Measurements from ENCODE around the gene ATP2A2. TPM values are rescaled to one million over a fixed set of nuclear protein-coding genes. Genes with fewer than 3 reads are reported as not detected.
"Not testable (repeated sequence)": the region's sequence is repeated elsewhere in the genome, so short reads cannot be mapped to it uniquely, and the experiment has no call there.

The ATP2A2 gene
- total and polyA plus RNA-seq, 4 experiments from 2014 or later: 1.8 to 91.0 (median 48.0) TPM

- Mint-ChIP-seq H3K4me3 (no peak overlapping the region), H3K9me3 (no peaks in the 10 kb centered on the region), H3K27ac (peak overlapping the region in 3 of 7 donors; percentile 30 to 52 (median 47)), H3K27me3 (no peaks in the 10 kb centered on the region), H3K4me1 (peaks cover 0 to 5% (median 0%) of the 10 kb centered on the region in 4 donors), H3K36me3 (peaks cover 29 to 54% of the 10 kb centered on the region in 2 donors)
- Histone ChIP-seq H3K9me3 (ENCODE audit: control insufficient read depth in 1 of 2, low read length in 2 of 2) (no peaks in the 10 kb centered on the region), H3K36me3 (ENCODE audit: insufficient read depth, low read length) (peaks cover 46% of the 10 kb centered on the region), H3K4me3 (ENCODE audit: low read length in 2 of 2) (no peak overlapping the region), H3K27me3 (ENCODE audit: insufficient read depth, low read length) (no peaks in the 10 kb centered on the region), H3K4me1 (ENCODE audit: insufficient read depth, low read length) (no peaks in the 10 kb centered on the region), H3K27ac (ENCODE audit: low read depth, low read length) (no peak overlapping the region)
- intact Hi-C loops (cut with micrococcal nuclease): no loop called here
- no peak for DNase-seq
- CTCF ChIA-PET (ENCODE audit: partially characterized antibody): no interaction called here
- POLR2A ChIA-PET (ENCODE audit: partially characterized antibody): no interaction called here
These were observed 92.4 kb downstream of the ATP2A2 start for GRCh38 chr12:110373425-110373824.

DNA sequence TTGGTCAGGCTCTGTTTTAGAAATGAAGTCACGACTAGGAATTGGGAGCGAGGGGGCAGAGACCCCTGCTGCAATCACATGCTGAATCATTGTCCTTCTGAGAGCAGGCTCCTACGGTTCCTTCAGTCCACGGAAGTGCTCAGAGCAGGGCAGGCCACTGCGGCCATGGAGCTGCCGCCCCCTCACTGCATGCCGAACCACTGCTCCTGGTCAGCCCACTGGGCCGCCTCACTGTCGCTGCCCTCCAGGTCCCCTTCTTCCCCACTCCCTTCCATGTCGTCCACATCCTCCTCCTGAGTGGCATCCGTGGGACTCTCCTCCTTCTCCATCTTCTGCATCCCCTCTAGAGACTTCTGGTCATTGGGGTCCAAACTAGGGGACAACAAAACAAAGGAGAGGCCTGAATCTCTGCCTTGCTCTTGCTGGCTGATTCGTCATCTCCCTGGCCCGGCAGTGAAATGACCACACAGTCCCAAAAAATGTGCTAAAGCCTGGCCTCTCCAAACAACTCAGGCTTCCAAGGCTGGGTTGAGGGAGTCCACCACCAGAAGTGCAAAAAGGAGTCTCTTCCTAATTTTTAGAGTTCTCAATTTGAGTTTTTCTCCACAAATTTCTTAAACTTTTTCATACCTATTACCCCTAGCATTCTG, 93.0 kb downstream of the ATP2A2 start:
- no peak overlapping the region for H3K4me3 Mint-ChIP-seq
- H3K4me3 ChIP-seq (ENCODE audit: low read length in 2 of 2): no peak overlapping the region
- H3K27me3 ChIP-seq (ENCODE audit: insufficient read depth, low read length): no peaks in the 10 kb centered on the region
- ChIA-PET POLR2A (ENCODE audit: partially characterized antibody) (no interaction called here), CTCF (ENCODE audit: partially characterized antibody) (no interaction called here)
- peaks cover 48% of the 10 kb centered on the region for H3K36me3 ChIP-seq (ENCODE audit: insufficient read depth, low read length)
- peak overlapping the region in 1 of 7 donors; percentile 29 for H3K27ac Mint-ChIP-seq
- H3K27me3 Mint-ChIP-seq: no peaks in the 10 kb centered on the region
- DNase-seq: no peak
- H3K9me3 ChIP-seq (ENCODE audit: control insufficient read depth in 1 of 2, low read length in 2 of 2): no peaks in the 10 kb centered on the region
- intact Hi-C loops (cut with micrococcal nuclease): no loop called here
- H3K27ac ChIP-seq (ENCODE audit: low read depth, low read length): no peak overlapping the region
- H3K9me3 Mint-ChIP-seq: no peaks in the 10 kb centered on the region
- H3K4me1 Mint-ChIP-seq: peaks cover 0 to 5% (median 0%) of the 10 kb centered on the region in 4 donors
- H3K4me1 ChIP-seq (ENCODE audit: insufficient read depth, low read length): no peaks in the 10 kb centered on the region
- H3K36me3 Mint-ChIP-seq: peaks cover 33 to 58% of the 10 kb centered on the region in 2 donors

DNA sequence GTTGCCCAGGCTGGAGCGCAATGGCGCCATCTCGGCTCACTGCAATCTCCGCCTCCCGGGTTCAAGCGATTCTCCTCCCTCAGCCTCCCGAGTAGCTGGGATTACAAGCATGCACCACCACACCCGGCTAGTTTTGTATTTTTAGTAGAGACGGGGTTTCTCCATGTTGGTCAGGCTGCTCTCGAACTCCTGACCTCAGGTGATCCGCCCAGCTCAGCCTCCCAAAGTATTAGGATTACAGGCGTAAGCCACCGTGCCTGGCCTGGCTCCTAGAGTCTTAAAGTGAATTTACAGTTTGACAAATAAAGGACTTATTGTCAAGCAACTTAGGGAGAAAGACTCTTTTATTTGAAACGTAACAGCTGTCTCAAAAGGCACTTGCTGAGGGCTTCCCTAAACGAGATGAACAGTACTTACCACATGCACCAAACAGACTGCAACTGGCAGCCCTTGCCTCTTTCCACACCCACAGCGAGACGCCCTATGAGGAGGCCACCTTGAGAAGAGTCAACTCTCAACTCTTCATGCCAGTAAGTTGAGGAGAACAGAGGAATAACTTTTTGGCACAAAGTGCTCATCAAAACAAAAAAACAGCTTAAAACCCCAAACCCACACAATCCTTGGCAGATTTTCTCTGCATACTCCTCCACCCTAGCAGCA, 97.2 kb downstream of the ATP2A2 start:
- DNase-seq; H3K4me3 Mint-ChIP-seq; POLR2A ChIA-PET (ENCODE audit: partially characterized antibody); intact Hi-C loops (cut with micrococcal nuclease); H3K27ac ChIP-seq (ENCODE audit: low read depth, low read length); H3K27me3 Mint-ChIP-seq; H3K9me3 ChIP-seq (ENCODE audit: control insufficient read depth in 1 of 2, low read length in 2 of 2); H3K4me1 ChIP-seq (ENCODE audit: insufficient read depth, low read length); H3K27me3 ChIP-seq (ENCODE audit: insufficient read depth, low read length); H3K4me3 ChIP-seq (ENCODE audit: low read length in 2 of 2); H3K9me3 Mint-ChIP-seq; H3K4me1 Mint-ChIP-seq: not testable (repeated sequence)
- peak overlapping the region in 1 of 7 donors; percentile 24 for H3K27ac Mint-ChIP-seq
- peaks cover 67% of the 10 kb centered on the region for H3K36me3 ChIP-seq (ENCODE audit: insufficient read depth, low read length)
- CTCF ChIA-PET (ENCODE audit: partially characterized antibody): interaction anchor here (0.6 kb wide), 1 partner anchor 68 kb away, joined by 3 read pairs; no protein-coding TSS in a partner anchor
- peaks cover 51 to 70% of the 10 kb centered on the region in 2 donors for H3K36me3 Mint-ChIP-seq

DNA sequence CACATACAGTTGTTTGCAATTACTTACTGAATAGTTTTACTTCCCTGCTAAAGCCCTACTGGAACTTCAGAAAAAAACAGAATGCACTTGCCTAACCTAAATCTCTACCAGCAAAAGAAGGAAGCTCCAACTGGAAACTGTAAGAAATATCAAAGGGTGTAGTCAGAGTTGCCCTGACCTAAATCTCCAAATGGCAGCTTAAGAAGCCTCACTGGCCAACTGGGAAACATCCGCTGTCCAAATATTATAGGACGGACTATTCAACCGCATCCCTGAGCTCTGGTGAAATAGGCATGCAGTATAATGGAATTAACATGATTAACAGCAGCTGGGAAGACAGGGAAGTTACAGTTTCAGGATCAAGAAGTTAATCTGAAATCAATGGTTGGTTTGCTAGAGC, 98.2 kb downstream of the ATP2A2 start:
- DNase-seq: no peak
- POLR2A ChIA-PET (ENCODE audit: partially characterized antibody): interaction anchor here (0.7 to 1.5 kb wide), 2 partner anchors 25 to 32 kb away, joined by 3 read pairs; partner anchors contain the start of gene ANAPC7

GRCh38 chr12:110379631-110380030, 98.6 kb downstream of the ATP2A2 start:
- peaks cover 46 to 65% of the 10 kb centered on the region in 2 donors for H3K36me3 Mint-ChIP-seq
- intact Hi-C loops (cut with micrococcal nuclease): no loop called here
- no peaks in the 10 kb centered on the region for H3K27me3 Mint-ChIP-seq
- H3K4me1 Mint-ChIP-seq: peaks cover 2 to 10% (median 4%) of the 10 kb centered on the region in 4 donors
- ChIA-PET POLR2A (ENCODE audit: partially characterized antibody) (interaction anchor here (0.7 to 1.5 kb wide), 2 partner anchors 24 to 32 kb away, joined by 3 read pairs; partner anchors contain the start of gene ANAPC7), CTCF (ENCODE audit: partially characterized antibody) (no interaction called here)
- H3K9me3 Mint-ChIP-seq: no peaks in the 10 kb centered on the region
- H3K9me3 ChIP-seq (ENCODE audit: control insufficient read depth in 1 of 2, low read length in 2 of 2): no peaks in the 10 kb centered on the region
- H3K4me3 ChIP-seq (ENCODE audit: low read length in 2 of 2): no peak overlapping the region
- no peak overlapping the region for H3K4me3 Mint-ChIP-seq
- H3K27me3 ChIP-seq (ENCODE audit: insufficient read depth, low read length): no peaks in the 10 kb centered on the region
- peaks cover 53% of the 10 kb centered on the region for H3K36me3 ChIP-seq (ENCODE audit: insufficient read depth, low read length)
- H3K27ac Mint-ChIP-seq: no peak overlapping the region
- peaks cover 4% of the 10 kb centered on the region for H3K4me1 ChIP-seq (ENCODE audit: insufficient read depth, low read length)
- DNase-seq: no peak
- H3K27ac ChIP-seq (ENCODE audit: low read depth, low read length): no peak overlapping the region

More for the DNA sequence above, 98.2 kb downstream of the ATP2A2 start:
- Histone ChIP-seq H3K36me3 (ENCODE audit: insufficient read depth, low read length) (peaks cover 58% of the 10 kb centered on the region), H3K4me3 (ENCODE audit: low read length in 2 of 2) (no peak overlapping the region), H3K4me1 (ENCODE audit: insufficient read depth, low read length) (no peaks in the 10 kb centered on the region), H3K27ac (ENCODE audit: low read depth, low read length) (no peak overlapping the region), H3K27me3 (ENCODE audit: insufficient read depth, low read length) (no peaks in the 10 kb centered on the region), H3K9me3 (ENCODE audit: control insufficient read depth in 1 of 2, low read length in 2 of 2) (no peaks in the 10 kb centered on the region)
- Mint-ChIP-seq H3K36me3 (peaks cover 48 to 65% of the 10 kb centered on the region in 2 donors), H3K9me3 (no peaks in the 10 kb centered on the region), H3K4me1 (peaks cover 0 to 6% (median 4%) of the 10 kb centered on the region in 4 donors), H3K27ac (no peak overlapping the region), H3K4me3 (no peak overlapping the region), H3K27me3 (no peaks in the 10 kb centered on the region)
- CTCF ChIA-PET (ENCODE audit: partially characterized antibody): no interaction called here
- intact Hi-C loops (cut with micrococcal nuclease): no loop called here

DNA sequence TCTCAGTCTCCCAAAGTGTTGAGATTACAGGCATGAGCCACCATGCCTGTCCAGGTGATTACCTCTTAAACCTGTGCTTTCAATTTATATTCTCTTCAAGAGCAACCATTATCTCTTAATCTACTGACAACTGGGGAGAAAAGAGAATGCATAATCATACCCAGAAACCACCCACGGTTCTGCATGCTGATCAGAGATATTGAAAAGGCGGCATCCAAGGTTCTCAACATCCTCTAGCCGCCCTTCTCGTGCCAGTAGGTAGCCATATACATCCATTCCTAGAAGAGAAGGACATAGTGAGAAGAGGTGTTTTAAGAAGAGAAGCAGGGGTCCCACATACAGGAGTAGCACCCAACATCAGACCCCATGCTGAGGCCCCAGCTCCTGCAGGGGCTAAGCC, 101.6 kb downstream of the ATP2A2 start:
- no peaks in the 10 kb centered on the region for H3K27me3 Mint-ChIP-seq
- peaks cover 43 to 69% of the 10 kb centered on the region in 2 donors for H3K36me3 Mint-ChIP-seq
- H3K9me3 ChIP-seq (ENCODE audit: control insufficient read depth in 1 of 2, low read length in 2 of 2): no peaks in the 10 kb centered on the region
- H3K27ac ChIP-seq (ENCODE audit: low read depth, low read length): no peak overlapping the region
- no peak overlapping the region for H3K4me3 ChIP-seq (ENCODE audit: low read length in 2 of 2)
- H3K4me1 ChIP-seq (ENCODE audit: insufficient read depth, low read length): peaks cover 6% of the 10 kb centered on the region
- intact Hi-C loops (cut with micrococcal nuclease): no loop called here
- CTCF ChIA-PET (ENCODE audit: partially characterized antibody): no interaction called here
- H3K27me3 ChIP-seq (ENCODE audit: insufficient read depth, low read length): no peaks in the 10 kb centered on the region
- peaks cover 4 to 22% (median 10%) of the 10 kb centered on the region in 4 donors for H3K4me1 Mint-ChIP-seq
- peak overlapping the region in 5 of 7 donors; percentile 19 to 70 (median 48) for H3K27ac Mint-ChIP-seq
- H3K4me3 Mint-ChIP-seq: no peak overlapping the region
- DNase-seq: no peak
- no peaks in the 10 kb centered on the region for H3K9me3 Mint-ChIP-seq
- peaks cover 51% of the 10 kb centered on the region for H3K36me3 ChIP-seq (ENCODE audit: insufficient read depth, low read length)
- POLR2A ChIA-PET (ENCODE audit: partially characterized antibody): interaction anchor here (0.5 kb wide), 1 partner anchor 181 kb away, joined by 3 read pairs; no protein-coding TSS in a partner anchor

Measured in CD4-positive, alpha-beta memory T cell (primary cell).